GM12878 (cell line): Measurements from ENCODE around the gene ESRRB. TPM values are rescaled to one million over a fixed set of nuclear protein-coding genes. Genes with fewer than 3 reads are reported as not detected.

ENCODE experiments used
- ATAC-seq: fragments of 200-7000 bp; cut with Tn5 transposase; 3 replicates; pipeline ENCODE4 v1.9.1; 2020; ENCODE audit warnings: mild to moderate bottlenecking, moderate library complexity
- BruUV-seq: library from RNA; stranded (reverse); fragments of 400-500 nt; replicated peaks from 2 replicates; lab custom pipeline; 2021; lab: Mats Ljungman, UMichigan
- CTCF ChIA-PET: fragments of 300-600 bp; sonication (Branson Sonifier 250); formaldehyde crosslinking; extraction: SDS; loops from one replicate; lab custom pipeline; 2021; ENCODE audit warnings: inconsistent platforms; lab: Yijun Ruan, JAX
- POLR2A ChIA-PET: fragments of 350-600 bp; formaldehyde crosslinking; extraction: SDS; loops from one replicate; lab custom pipeline; 2021; ENCODE audit warnings: inconsistent platforms; lab: Charles Lee
- RAD21 ChIA-PET: fragments of 300-600 bp; sonication (Branson Sonifier 250); formaldehyde crosslinking; loops from one replicate; lab custom pipeline; 2023; ENCODE audit warnings: antibody characterized with exemption; ENCODE audit not compliant: unreplicated experiment; lab: Charles Lee
- SMC1A ChIA-PET: fragments of 300-600 bp; sonication (Branson Sonifier 250); formaldehyde crosslinking; loops from one replicate; lab custom pipeline; 2023; ENCODE audit not compliant: unreplicated experiment, uncharacterized antibody; lab: Charles Lee
- DNase-seq: peaks from one replicate; pipeline ENCODE4 v3.0.0-alpha.2; 2011; ENCODE audit warnings: low read depth, low spot score
- FAIRE-seq: peaks from 3 replicates; lab custom pipeline; 2011; peaks lifted over from hg19 to GRCh38; lab: Jason Lieb, UNC
- H2AFZ ChIP-seq: 2 replicates; pipeline ENCODE4 v1.6.0; 2011; ENCODE audit warnings: low read depth, low read length, control low read depth; ENCODE audit not compliant: control insufficient read depth
- H3K27ac ChIP-seq: 2 replicates; pipeline ENCODE4 v1.5.1; 2011; ENCODE audit warnings: control low read depth; ENCODE audit not compliant: control insufficient read depth, insufficient read depth
- H3K27me3 ChIP-seq, 2 experiments: replicated peaks in 1 of 2; 2 replicates each; pipeline versions ENCODE4 v1.6.0 to v1.6.1; 2011; ENCODE audit warnings: low read length in 1 of 2; ENCODE audit not compliant: control insufficient read depth in 2 of 2, insufficient read depth in 2 of 2
- H3K36me3 ChIP-seq, 2 experiments: 2 replicates each; pipeline ENCODE4 v1.5.1; 2011; ENCODE audit warnings: low read length in 1 of 2; ENCODE audit not compliant: control insufficient read depth in 2 of 2, insufficient read depth in 2 of 2
- H3K4me1 ChIP-seq: 2 replicates; pipeline ENCODE4 v1.6.1; 2011; ENCODE audit warnings: mild to moderate bottlenecking, low read length, moderate library complexity, mixed read lengths; ENCODE audit not compliant: control insufficient read depth, insufficient read depth
- H3K4me2 ChIP-seq: 2 replicates; pipeline ENCODE4 v1.6.0; 2011; ENCODE audit warnings: control low read depth; ENCODE audit not compliant: control insufficient read depth, insufficient read depth
- H3K4me3 ChIP-seq: fragments of 200-600 bp; sonication (generic); 2 replicates; pipeline ENCODE4 v1.5.1; 2016
- H3K79me2 ChIP-seq: 2 replicates; pipeline ENCODE4 v1.6.0; 2011; ENCODE audit warnings: low read length; ENCODE audit not compliant: control insufficient read depth, insufficient read depth
- H3K9ac ChIP-seq: 2 replicates; pipeline ENCODE4 v1.8.0; 2011; ENCODE audit warnings: low read length, control low read depth, mixed read lengths; ENCODE audit not compliant: control insufficient read depth, insufficient read depth
- H3K9me3 ChIP-seq: replicated peaks from 3 replicates; pipeline ENCODE4 v1.5.1; 2011; ENCODE audit warnings: mild to moderate bottlenecking, low read length; ENCODE audit not compliant: control insufficient read depth, insufficient read depth
- H4K20me1 ChIP-seq: 2 replicates; pipeline ENCODE4 v1.6.0; 2011; ENCODE audit not compliant: control insufficient read depth, insufficient read depth
- ATF7 ChIP-seq: fragments of 450-650 bp; IDR thresholded peaks from 2 replicates; pipeline ENCODE4 v1.6.1; 2016; ENCODE audit warnings: low read depth, mild to moderate bottlenecking
- CEBPB ChIP-seq, 2 experiments: fragments of 150-350 bp in 1 of 2; IDR thresholded peaks; 2 replicates each; pipeline ENCODE4 v1.6.1; 2012 to 2014; ENCODE audit warnings: low read depth in 2 of 2, low read length in 2 of 2, borderline replicate concordance in 1 of 2, inconsistent platforms in 1 of 2
- DPF2 ChIP-seq: fragments of 450-650 bp; IDR thresholded peaks from 2 replicates; pipeline ENCODE4 v1.6.1; 2017; ENCODE audit warnings: mild to moderate bottlenecking
- HSF1 ChIP-seq: fragments of 150-350 bp; IDR thresholded peaks from 2 replicates; pipeline ENCODE4 v1.6.1; 2014; ENCODE audit warnings: mild to moderate bottlenecking, low read depth, low read length
- IKZF1 ChIP-seq: fragments of 450-650 bp; conservative IDR thresholded peaks from 2 replicates; pipeline ENCODE4 v1.6.1; 2017; ENCODE audit warnings: antibody characterized with exemption, mild to moderate bottlenecking
- RELB ChIP-seq: fragments of 450-650 bp; IDR thresholded peaks from 2 replicates; pipeline ENCODE4 v1.6.1; 2017; ENCODE audit warnings: low read depth, mild to moderate bottlenecking, moderate library complexity
- SIN3A ChIP-seq: IDR thresholded peaks from 2 replicates; pipeline ENCODE4 v1.6.1; 2012; ENCODE audit warnings: low read depth, low read length, improper control_type of control experiment
- SMAD5 ChIP-seq: IDR thresholded peaks from 2 replicates; pipeline ENCODE4 v1.6.1; 2016; ENCODE audit warnings: antibody characterized with exemption, low read depth
- SREBF2 ChIP-seq: IDR thresholded peaks from 2 replicates; pipeline ENCODE4 v1.6.1; 2012; ENCODE audit warnings: mild to moderate bottlenecking, low read length
- TCF3 ChIP-seq: IDR thresholded peaks from 2 replicates; pipeline ENCODE4 v1.6.1; 2012; ENCODE audit warnings: low read depth, mild to moderate bottlenecking, low read length, borderline replicate concordance; ENCODE audit not compliant: insufficient read depth
- ZBTB11 ChIP-seq: fragments of 450-650 bp; formaldehyde crosslinking; IDR thresholded peaks from 2 replicates; pipeline ENCODE4 v1.5.0; 2022; ENCODE audit warnings: mild to moderate bottlenecking, missing genetic modification characterization
- ZNF207 ChIP-seq: fragments of 450-650 bp; IDR thresholded peaks from 2 replicates; pipeline ENCODE4 v1.6.1; 2014; ENCODE audit warnings: antibody characterized with exemption, mild to moderate bottlenecking, borderline replicate concordance
- ZNF24 ChIP-seq: fragments of 450-650 bp; IDR thresholded peaks from 2 replicates; pipeline ENCODE4 v1.6.1; 2017; ENCODE audit warnings: antibody characterized with exemption, mild to moderate bottlenecking
- WGBS: methylation state at CpG from one replicate; pipeline ENCODE4 v1.1.6; 2016; ENCODE audit warnings: low lambda C conversion rate; ENCODE audit not compliant: insufficient replicate concordance, insufficient coverage; ENCODE audit errors: missing lambda C conversion rate; 5-methylcytosine and 5-hydroxymethylcytosine counted together
- in situ Hi-C: fragments of 300-500 bp; cut with MboI; formaldehyde crosslinking; loops from 9 replicates; pipeline ENCODE4 v1.14.3; 2018; ENCODE audit warnings: mixed read lengths
- intact Hi-C: fragments of 100-400 bp; cut with micrococcal nuclease; formaldehyde crosslinking; loops from one replicate; pipeline ENCODE4 v1.14.2; 2022; ENCODE audit not compliant: unreplicated experiment
- polyA plus RNA-seq, 11 experiments: library from polyadenylated mRNA; depleted of rRNA in 4 of 11; unstranded in 6 of 11; stranded (reverse) in 5 of 11; fragments of >200 nt; fragmentation: Nextera tagmentation in 4 of 11; fragmentation: Illumina TruSeq in 1 of 11; extraction: Ambion mirVana in 4 of 11; extraction: Trizol in 1 of 11; gene quantifications; 1 replicate in 1 of 11; 2 replicates in 10 of 11; pipeline versions ENCODE4 v1.2.1 to v1.2.3, GENCODE V29; 2011 to 2016; ENCODE audit warnings: inconsistent platforms in 2 of 11, missing spikeins in 2 of 11, low read depth in 1 of 11
- total RNA-seq, 4 experiments: library from RNA; depleted of rRNA in 3 of 4; stranded (reverse); fragments of >200 nt in 3 of 4; fragmentation: Illumina TruSeq in 1 of 4; extraction: Trizol in 1 of 4; gene quantifications; 2 replicates each; pipeline versions ENCODE4 v1.2.1 to v1.2.3, GENCODE V29; 2013 to 2021

The ESRRB gene
- total and polyA plus RNA-seq, 10 of the 15 experiments (the other 5 are each of a cell fraction or from before 2014, with no cell fraction given) = 0.03 to 0.73 (median 0.11) TPM; not detected in 6

GRCh38 chr14:76472199-76472723, 96.3 kb downstream of the ESRRB start:
- intact Hi-C loops = no loop called here
- ChIA-PET SMC1A (interaction anchor here (1.1 to 1.2 kb wide), 2 partner anchors 11 to 16 kb away, joined by 4 to 5 read pairs; no protein-coding TSS in a partner anchor), CTCF (interaction anchor here (0.9 to 3.3 kb wide), 3 partner anchors 14 to 763 kb away, joined by 3 to 15 read pairs (median 3); no protein-coding TSS in a partner anchor), RAD21 (interaction anchor here (1.3 kb wide), 1 partner anchor 16 kb away, joined by 3 read pairs; no protein-coding TSS in a partner anchor), POLR2A (no interaction called here)
- Histone ChIP-seq H3K4me3 (no peak overlapping the region), H3K36me3 (no peaks in the 10 kb centered on the region), H3K4me2 (no peak overlapping the region), H4K20me1 (no peaks in the 10 kb centered on the region), H3K27me3 (no peaks in the 10 kb centered on the region), H2AFZ (no peak overlapping the region), H3K9me3 (no peaks in the 10 kb centered on the region), H3K9ac (no peak overlapping the region), H3K79me2 (no peaks in the 10 kb centered on the region), H3K4me1 (no peaks in the 10 kb centered on the region), H3K27ac (no peak overlapping the region)
- TF ChIP-seq ATF7 (no peak), TCF3 (no peak), CEBPB (IDR thresholded peaks at IDR 0.05; ENCODE audit: borderline replicate concordance in 1 of 2, low read depth in 2 of 2, low read length in 2 of 2) (no peak), SREBF2 (no peak), SMAD5 (no peak), ZNF24 (no peak), SIN3A (no peak), ZNF207 (no peak), ZBTB11 (CRISPR knock-in tag) (no peak), IKZF1 (no peak), RELB (no peak), HSF1 (no peak), DPF2 (no peak)
- no peak for ATAC-seq
- in situ Hi-C loops = no loop called here
- WGBS = 19% methylated on average over 5 of the region's 5 CpGs
- FAIRE-seq = no peak
- DNase-seq = no peak
- BruUV-seq = no TSS peak
